GM18499 (cell line): ENCODE measurements around the gene STX5.
"Not testable (repeated sequence)": the region's sequence is repeated elsewhere in the genome, so short reads cannot be mapped to it uniquely, and the experiment has no call there.

Source experiments
- ATAC-seq: cut with Tn5 transposase; IDR thresholded peaks from one replicate; pipeline ENCODE4 v1.9.1; 2021; ENCODE audit warnings: moderate number of reproducible peaks; ENCODE audit not compliant: insufficient read depth, unreplicated experiment

Gene STX5

DNA sequence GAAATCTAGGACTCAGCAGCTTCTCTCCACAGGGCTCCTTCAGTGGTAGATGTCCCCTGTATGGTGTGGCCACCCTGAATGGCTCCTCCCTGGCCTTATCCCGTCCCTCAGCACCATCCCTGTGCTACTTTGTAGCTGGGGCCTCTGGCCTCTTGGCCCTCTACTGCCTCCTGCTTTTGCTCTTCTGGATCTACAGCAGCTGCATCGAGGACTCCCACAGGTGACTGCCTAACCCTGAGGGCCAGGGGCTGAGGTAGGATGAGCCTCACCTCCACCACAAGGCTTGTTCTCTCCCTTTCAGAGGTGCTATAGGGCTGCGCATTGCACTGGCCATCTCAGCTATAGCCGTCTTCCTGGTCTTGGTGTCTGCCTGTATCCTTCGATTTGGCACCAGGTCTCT is 42.9 kb downstream of the STX5 start:
- ATAC-seq = no peak

DNA sequence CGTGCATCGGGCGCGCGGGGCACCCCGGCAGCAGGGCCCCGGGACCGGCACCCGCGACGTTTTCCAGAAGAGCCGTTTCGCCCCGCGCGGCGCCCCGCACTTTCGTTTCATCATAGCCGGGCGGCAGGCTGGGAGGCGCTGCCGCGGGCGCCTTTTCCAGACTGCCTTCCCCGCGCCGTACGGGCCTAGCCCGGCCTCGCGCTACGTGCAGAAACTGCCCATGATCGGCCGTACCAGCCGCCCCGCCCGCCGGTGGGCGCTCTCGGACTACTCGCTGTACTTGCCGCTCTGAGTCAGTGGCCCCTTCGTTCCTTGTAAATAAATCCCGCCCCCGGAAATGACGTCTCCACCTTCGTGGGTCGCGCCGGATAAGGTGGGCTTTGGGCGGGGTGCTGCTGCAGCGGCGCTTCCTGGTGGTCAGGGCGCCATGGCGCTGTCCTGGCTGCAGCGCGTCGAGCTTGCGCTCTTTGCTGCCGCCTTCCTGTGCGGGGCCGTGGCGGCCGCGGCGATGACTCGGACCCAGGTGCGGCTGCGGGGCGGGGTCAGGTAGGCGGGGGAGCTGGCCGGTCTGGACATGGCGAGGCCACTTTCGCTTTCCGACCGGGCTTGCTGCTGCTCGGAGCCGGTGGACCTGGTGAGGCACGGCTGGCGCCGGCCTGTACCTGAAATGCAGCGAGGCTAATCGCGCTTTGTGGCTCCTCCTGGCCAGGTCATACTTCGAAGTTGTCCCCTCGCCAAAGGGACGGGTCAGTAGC is 44.7 kb downstream of the STX5 start, which contains the start of gene TMEM179B:
Gene TMEM179B, plus strand, starts transcription at position 398 of the 755 bp plus-strand sequence. Its CDS starts 30 bp downstream, at position 428.
- ATAC-seq = peak; percentile 33

DNA sequence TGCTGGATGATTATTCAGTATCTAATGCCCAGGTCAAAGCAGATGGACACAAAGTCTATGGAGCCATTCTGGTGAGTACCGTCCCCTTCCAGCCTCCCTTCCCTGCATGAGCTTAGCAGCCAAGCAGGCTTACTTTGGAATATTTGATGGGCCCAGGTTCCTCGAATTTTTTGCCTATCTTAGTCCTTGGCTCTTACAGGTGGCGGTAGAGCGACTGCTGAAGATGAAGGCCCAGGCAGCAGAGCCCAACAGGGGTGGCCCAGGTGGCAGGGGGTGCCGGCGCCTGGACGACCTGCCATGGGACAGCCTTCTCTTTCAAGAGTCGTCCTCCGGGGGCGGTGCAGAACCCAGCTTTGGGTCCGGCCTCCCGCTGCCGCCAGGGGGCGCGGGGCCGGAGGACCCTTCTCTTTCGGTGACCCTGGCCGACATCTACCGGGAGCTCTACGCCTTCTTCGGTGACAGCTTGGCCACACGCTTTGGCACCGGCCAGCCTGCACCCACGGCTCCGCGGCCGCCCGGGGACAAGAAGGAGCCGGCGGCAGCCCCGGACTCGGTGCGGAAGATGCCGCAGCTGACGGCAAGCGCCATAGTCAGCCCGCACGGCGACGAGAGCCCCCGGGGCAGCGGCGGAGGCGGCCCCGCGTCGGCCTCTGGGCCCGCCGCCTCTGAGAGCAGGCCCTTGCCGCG is 45.4 kb downstream of the STX5 start:
- no peak for ATAC-seq

DNA sequence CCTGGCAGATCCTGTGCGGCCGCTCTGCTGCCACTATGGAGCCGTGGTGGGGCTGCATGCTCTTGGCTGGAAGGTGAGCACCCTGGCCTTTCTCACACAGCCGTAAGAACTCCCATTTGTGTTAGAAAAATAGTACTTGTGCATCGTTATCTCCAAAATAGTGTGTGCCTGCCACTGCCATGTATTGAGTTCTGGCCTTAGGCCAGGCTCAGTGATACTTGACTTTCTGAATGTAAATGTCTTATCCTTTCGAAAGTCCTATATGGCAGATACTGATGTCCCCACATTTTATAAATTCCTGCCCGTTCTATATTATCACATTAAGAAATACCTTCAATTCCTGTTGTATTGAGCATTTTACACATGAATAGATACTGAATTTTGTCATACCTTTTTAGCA is 49.1 kb downstream of the STX5 start:
- no peak for ATAC-seq

DNA sequence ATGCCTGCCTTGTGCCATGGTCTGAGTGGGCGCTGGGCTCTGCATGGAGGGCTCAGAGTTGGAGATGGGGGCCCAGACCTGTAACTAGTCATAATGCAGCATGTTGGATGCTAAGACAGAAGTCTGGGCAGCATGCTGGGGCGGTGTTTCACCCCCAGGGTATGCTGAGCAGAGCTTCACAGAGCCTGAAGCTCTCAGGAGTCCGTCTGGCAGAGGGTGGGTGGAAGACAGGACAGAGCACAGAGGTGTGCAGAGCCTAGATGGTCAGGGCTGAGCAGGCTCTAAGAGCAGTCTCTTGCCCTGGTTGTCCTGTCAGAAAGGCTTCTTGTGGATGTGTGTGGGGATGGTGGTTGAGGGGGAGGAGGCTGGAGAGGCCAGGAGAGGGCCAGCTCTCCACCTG is 53.4 kb downstream of the STX5 start:
- no peak for ATAC-seq

DNA sequence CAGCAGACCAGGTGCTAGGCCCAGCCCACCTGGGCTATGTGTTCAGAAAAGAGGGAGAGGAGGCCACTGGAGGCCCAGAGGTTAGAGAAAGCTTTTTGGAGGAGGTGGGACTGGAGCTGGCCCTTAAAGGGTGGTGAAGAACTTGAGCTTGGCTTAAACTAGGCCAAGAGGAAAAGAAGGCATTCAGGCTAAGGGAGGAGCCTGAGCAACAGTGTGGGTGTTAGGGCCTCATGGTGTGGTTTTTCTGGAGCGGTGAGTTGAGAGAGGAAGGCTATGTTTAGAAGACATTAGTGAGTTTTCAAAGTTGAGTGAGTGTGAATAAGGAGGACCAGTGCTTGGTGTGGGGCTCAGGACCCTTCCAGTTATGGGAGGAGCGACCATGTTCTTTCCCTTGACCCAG is 54.5 kb downstream of the STX5 start:
- ATAC-seq = no peak

DNA sequence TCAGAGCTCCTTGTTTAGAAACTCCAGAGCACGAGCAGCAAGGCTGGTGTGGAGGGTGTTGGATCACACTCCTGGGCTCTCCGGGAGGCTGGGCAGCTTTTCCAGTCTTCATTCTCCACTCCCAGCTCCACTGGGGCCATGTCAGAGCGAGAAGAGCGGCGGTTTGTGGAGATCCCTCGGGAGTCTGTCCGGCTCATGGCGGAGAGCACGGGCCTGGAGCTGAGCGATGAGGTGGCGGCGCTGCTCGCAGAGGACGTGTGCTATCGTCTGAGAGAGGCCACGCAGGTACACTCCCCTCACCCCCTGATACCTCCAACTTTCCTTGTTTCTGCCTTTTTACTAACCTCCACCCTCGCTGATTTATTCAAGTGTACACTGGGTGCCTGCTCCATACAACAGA is 56.2 kb downstream of the STX5 start:
- ATAC-seq = no peak

DNA sequence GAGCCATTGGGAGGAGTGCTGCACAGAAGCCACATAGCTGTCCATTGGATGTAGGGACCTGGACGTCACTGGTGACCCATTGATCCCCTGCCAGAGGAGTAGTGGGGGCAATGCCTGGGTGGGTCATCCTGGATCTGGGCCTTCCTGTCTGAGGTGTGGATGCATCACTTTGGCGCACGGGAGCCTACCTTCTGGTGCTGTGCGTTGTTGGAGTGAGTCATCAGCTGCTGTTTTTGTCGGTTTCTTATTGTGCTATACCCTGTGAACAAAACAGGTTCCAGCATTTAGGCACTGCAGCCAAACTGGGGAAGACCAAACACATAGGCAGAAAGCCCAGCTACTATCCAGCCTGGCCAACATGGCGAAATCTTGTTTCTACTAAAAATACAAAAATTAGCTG is 57.4 kb downstream of the STX5 start:
- no peak for ATAC-seq

DNA sequence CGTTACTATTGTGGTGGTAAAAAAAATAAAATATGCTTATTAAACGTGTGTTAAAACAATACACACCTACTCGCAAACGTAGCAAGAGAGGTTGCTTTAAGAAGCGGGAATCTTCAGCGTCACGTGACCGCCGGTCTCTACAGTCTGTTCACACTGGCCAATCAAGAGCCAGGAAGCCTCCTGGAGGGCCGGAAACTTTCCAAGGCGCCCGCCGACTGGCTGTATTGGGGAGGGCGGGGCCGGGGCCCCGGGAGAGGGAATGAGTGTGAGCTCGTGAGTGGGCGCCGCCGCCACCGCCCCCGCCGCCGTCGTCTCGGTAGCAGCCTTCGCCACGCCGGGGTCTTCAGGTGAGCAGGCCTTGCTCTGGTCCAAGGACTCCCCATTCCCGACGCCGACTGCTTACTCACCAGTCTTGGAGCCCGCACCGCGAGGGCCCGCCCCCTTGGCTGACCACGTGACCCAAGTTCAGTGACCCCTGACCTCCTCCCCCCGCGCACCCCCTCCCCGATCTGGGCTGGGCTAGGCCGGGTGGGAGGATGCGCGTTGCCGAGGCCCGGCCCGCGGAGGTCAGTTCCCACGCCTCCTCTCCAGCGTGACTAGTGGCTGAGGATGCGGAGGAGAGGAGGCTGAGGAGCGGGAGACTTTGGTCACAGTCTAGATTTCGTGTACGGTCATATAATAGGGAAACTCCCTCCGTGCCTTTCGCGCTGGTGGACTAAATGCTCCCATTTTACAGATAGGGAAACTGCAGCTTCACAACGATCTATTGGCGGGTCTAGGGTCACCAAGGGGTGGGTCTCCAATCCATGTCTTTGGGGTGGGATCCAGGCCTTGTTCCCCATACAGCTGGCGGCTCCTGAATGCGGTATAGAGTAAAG is 60.5 kb downstream of the STX5 start, which contains the start of gene TAF6L:
Gene TAF6L, plus strand, starts transcription at position 253 of the 878 bp plus-strand sequence. CDS start 4,388 bp downstream, outside the sequence.
- peak; percentile 41 for ATAC-seq

DNA sequence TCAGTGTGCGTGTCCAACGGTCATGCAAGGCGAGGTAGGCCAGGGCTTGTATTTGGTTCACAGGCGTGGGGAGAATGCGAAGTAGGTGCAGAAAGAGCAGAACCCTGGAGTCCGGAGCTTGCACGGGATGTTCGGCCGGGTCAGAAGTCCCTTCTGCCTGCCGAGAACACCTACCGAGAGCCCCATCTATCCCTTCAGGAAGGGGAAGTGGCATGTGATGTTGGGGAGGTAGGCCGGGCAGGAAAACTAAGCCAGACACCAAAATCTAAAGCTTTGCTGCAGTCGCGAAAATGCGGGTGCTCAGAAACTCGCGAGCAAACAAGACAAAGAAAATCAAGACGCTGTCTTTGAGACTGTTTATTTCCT is 61.1 kb downstream of the STX5 start:
- no peak for ATAC-seq

DNA sequence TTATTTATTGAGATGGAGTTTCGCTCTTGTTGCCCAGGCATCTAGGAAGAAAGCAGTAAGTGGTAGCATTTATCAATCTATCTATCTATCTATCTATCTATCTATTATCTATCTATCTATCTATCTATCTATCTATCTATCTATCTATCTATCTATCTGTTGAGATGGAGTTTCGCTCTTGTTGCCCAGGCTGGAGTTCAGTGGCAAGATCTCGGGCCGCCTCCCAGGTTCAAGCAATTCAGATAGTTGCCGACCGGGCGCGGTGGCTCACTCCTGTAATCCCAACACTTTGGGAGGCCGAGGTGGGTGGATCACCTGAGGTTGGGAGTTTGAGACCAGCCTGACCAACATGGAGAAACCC is 71.0 kb downstream of the STX5 start:
- not testable (repeated sequence) for ATAC-seq

DNA sequence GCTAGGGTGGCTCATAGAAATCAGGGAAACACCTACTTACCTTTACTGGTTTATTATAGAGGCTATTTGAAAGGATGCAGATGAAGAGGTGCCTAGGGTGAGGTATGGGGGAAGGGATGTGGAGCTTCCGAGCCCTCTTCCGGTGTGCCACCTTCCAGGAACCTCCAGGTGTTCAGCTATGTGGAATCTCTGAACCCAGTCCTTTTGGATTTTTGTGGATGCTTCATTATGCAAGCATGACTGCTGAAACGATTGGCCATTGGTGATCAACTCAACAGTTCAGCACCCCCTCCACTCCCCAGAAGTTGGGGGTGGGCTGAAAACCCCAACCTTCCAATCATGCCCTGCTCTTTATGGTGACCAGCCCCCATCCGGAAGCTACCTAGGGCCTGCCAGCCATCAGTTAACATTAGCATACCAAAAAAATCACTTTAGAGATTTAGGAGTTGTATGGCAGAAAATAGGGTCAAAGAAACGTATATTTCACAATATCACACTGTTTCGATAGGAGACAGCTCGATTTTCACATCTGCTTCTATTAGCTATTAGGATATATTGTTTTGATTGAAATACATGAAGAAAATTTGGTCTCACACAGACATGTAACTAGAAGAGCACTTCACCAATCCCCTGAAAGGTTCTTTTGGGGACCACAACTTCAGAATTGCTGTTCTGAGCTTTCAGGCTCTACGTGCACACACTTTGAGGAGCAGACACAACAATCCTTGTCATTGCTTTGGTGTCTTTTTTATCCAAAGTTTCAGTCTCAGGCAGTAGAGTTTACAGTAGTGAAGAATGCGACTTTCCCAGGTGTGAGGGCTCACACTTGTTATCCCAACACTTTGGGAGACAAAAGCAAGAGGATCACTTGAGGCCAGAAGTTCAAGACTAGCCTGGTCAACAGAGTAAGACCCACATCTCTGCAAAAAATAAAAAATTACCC is 73.7 kb downstream of the STX5 start:
- ATAC-seq = no peak
